K562 (cell line): ENCODE data around the gene SYTL4. TPM values are rescaled to one million over a fixed set of nuclear protein-coding genes. Genes with fewer than 3 reads are reported as not detected.

Experiments used
- GTF2E2 ChIP-seq: fragments of 200-800 bp; sonication (Bioruptor generic); IDR thresholded peaks from 2 replicates; pipeline ENCODE4 v1.6.1; 2016; ENCODE audit warnings: missing genetic modification characterization, missing compliant biosample characterization
- MAFG ChIP-seq: fragments of 450-650 bp; conservative IDR thresholded peaks from 2 replicates; pipeline ENCODE4 v1.6.1; 2016; ENCODE audit warnings: missing genetic modification characterization, missing compliant biosample characterization
- RBM22 ChIP-seq: fragments of 200-400 bp; formaldehyde crosslinking; IDR thresholded peaks from 2 replicates; pipeline ENCODE4 v1.6.1; 2018; ENCODE audit warnings: low read length, low read depth; ENCODE audit not compliant: poor library complexity, severe bottlenecking
- TFAP4 ChIP-seq: sonication (generic); formaldehyde crosslinking; IDR thresholded peaks from 2 replicates; pipeline ENCODE4 v1.8.0; 2022; ENCODE audit warnings: missing genetic modification reagents, mild to moderate bottlenecking, moderate library complexity, borderline replicate concordance
- ZC3H8 ChIP-seq: fragments of 450-650 bp; IDR thresholded peaks from 2 replicates; pipeline ENCODE4 v1.6.1; 2017
- ZNF274 ChIP-seq: IDR thresholded peaks from 2 replicates; pipeline ENCODE4 v1.6.1; 2011; ENCODE audit warnings: low read depth, mild to moderate bottlenecking, low read length, moderate library complexity, borderline replicate concordance
- ZNF3 ChIP-seq: fragments of 250-450 bp; sonication (Bioruptor Pico); IDR thresholded peaks from 2 replicates; pipeline ENCODE4 v1.5.0; 2021; ENCODE audit warnings: mild to moderate bottlenecking, moderate library complexity
- ZNF395 ChIP-seq: fragments of 200-800 bp; sonication (Bioruptor generic); IDR thresholded peaks from 2 replicates; pipeline ENCODE4 v1.6.1; 2017; ENCODE audit warnings: missing genetic modification characterization, missing compliant biosample characterization
- ZNF398 ChIP-seq: fragments of 250-450 bp; sonication (Bioruptor Pico); IDR thresholded peaks from 2 replicates; pipeline ENCODE4 v1.8.0; 2021; ENCODE audit warnings: moderate library complexity, mild to moderate bottlenecking, inconsistent platforms
- polyA plus RNA-seq, 8 experiments: library from polyadenylated mRNA; depleted of rRNA in 4 of 8; stranded (reverse) in 5 of 8; unstranded in 3 of 8; fragments of >200 nt; fragmentation: Nextera tagmentation in 2 of 8; fragmentation: Illumina TruSeq in 1 of 8; extraction: Ambion mirVana in 2 of 8; extraction: Trizol in 1 of 8; gene quantifications; 2 replicates each; pipeline versions ENCODE4 v1.2.1 to v1.2.3, GENCODE V29; 2011 to 2014; ENCODE audit warnings: inconsistent platforms in 1 of 8, missing spikeins in 1 of 8
- total RNA-seq, 7 experiments: library from RNA; depleted of rRNA in 6 of 7; stranded (reverse); fragments of >200 nt in 6 of 7; fragmentation: Illumina TruSeq in 2 of 7; extraction: Trizol in 2 of 7; gene quantifications; 2 replicates each; pipeline versions ENCODE4 v1.2.1 to v1.2.3, GENCODE V29; 2011 to 2021; ENCODE audit warnings: low replicate concordance in 1 of 7

Gene SYTL4
- total and polyA plus RNA-seq, 9 of the 15 experiments (the other 6 are each of a cell fraction or from before 2014, with no cell fraction given), result 0.65 to 9.0 (median 1.5) TPM

- TF ChIP-seq ZNF3 (CRISPR knock-in tag) (no peak), TFAP4 (CRISPR knock-in tag) (no peak), ZC3H8 (no peak), ZNF398 (CRISPR knock-in tag) (no peak), GTF2E2 (tag) (no peak), ZNF274 (no peak), MAFG (tag) (no peak), RBM22 (no peak), ZNF395 (CRISPR knock-in tag) (no peak)
- TF ChIP-seq, all 486 proteins: peak for 0
Observed at GRCh38 chrX:100672966-100673365, 59.0 kb downstream of the SYTL4 start (continued).
